Esophagus squamous epithelium (tissue), 5 donors: ENCODE results near the gene OTOS. TPM values are rescaled to one million over a fixed set of nuclear protein-coding genes. Genes with fewer than 3 reads are reported as not detected.

Source experiments
- DNase-seq: peaks from one replicate; lab custom pipeline; 2025; lab: John Stamatoyannopoulos, UW
- H3K27ac ChIP-seq, 4 donors: fragments of 200-600 bp; sonication (generic); one replicate each; pipeline ENCODE4 v1.5.1; 2016 to 2019; ENCODE audit warnings: mild to moderate bottlenecking in 1 of 4
- H3K27me3 ChIP-seq, 4 donors: fragments of 200-600 bp; sonication (generic); 1 replicate in 3 of 4; 2 replicates in 1 of 4; pipeline versions ENCODE4 v1.5.1 to v1.6.0; 2017 to 2021; ENCODE audit warnings: antibody characterized with exemption in 1 of 4
- H3K36me3 ChIP-seq, 3 donors: fragments of 200-600 bp; sonication (generic); one replicate each; pipeline ENCODE4 v1.5.1; 2016 to 2019
- H3K4me1 ChIP-seq, 3 donors: fragments of 200-600 bp; sonication (generic); one replicate each; pipeline ENCODE4 v1.5.1; 2017 to 2019
- H3K4me3 ChIP-seq, 4 donors: fragments of 200-600 bp; sonication (generic); 1 replicate in 3 of 4; 2 replicates in 1 of 4; pipeline ENCODE4 v1.5.1; 2016 to 2019; ENCODE audit warnings: mild to moderate bottlenecking in 2 of 4, moderate library complexity in 1 of 4
- H3K9me3 ChIP-seq, 3 donors: fragments of 200-600 bp; sonication (generic); one replicate each; pipeline ENCODE4 v1.5.1; 2016 to 2019
- POLR2A ChIP-seq, 4 donors: fragments of 450-650 bp; IDR thresholded peaks; one replicate each; pipeline ENCODE4 v1.6.1; 2017; ENCODE audit warnings: antibody characterized with exemption in 4 of 4, mild to moderate bottlenecking in 4 of 4, moderate library complexity in 3 of 4
- WGBS, 2 donors: methylation state at CpG; one replicate each; pipeline ENCODE4 v1.1.5; 2018; 5-methylcytosine and 5-hydroxymethylcytosine counted together
- intact Hi-C: fragments of 100-400 bp; cut with DNase I; formaldehyde crosslinking; loops from one replicate; pipeline ENCODE4 v1.15.0; 2022
- total RNA-seq, 4 donors: library from RNA; depleted of rRNA; stranded (reverse); fragments of >200 nt; gene quantifications; one replicate each; pipeline ENCODE4 v1.1.0, GENCODE V29; 2016
- TF ChIP-seq, protein P1 (sequence below), 6 experiments: fragments of 450-650 bp in 4 of 6; fragments of 200-600 bp in 2 of 6; sonication (generic) in 2 of 6; IDR thresholded peaks; one replicate each; pipeline ENCODE4 v1.5.1; 2016 to 2019; ENCODE audit warnings: antibody characterized with exemption in 6 of 6, mild to moderate bottlenecking in 4 of 6, moderate library complexity in 4 of 6
- donor health status: DM: yes; HTN: yes; CAD: no.

OTOS gene
- total RNA-seq, 4 donors from 2014 or later, result not detected

DNA sequence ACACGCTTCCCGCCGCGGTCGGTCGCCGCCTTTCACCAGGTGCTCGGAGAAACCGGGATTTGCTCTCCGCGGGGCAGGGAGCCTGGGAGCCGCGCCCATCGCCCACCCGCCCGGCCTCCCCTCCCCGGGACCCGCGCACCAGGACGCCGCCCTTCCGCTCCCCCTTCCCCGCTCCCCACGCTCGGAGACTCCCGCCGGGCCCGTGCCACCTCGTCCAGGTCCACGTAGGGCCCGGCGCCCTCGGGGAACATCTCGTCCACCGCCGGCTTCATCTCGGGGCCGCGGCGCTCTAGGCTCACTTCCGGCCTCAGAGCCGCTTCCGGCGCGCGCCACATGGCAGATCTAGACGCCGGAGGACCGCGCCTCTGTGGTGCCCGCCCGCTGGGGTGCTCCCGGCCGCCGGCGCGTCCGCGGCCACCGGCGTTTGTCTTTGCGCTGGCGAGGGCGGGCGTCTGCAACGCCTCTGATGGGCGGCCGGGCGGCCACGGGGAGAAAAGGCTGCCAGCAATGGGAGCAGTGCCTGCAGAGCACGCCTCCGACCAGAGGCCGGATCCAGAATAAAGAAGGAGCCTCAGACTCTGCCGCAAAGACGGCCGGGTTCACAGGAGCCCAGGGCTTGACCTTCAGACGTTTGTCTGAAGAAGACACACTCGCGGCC is 4.3 kb downstream of the OTOS start, which contains the start of gene COPS9:
TSS of gene COPS9 (minus strand) at position 293 of the 658 bp plus-strand sequence. CDS start at position 272, 21 bp downstream.
- WGBS, 2 donors, result 0 to 7% methylated on average over 1 to 3 of the region's 79 CpGs

DNA sequence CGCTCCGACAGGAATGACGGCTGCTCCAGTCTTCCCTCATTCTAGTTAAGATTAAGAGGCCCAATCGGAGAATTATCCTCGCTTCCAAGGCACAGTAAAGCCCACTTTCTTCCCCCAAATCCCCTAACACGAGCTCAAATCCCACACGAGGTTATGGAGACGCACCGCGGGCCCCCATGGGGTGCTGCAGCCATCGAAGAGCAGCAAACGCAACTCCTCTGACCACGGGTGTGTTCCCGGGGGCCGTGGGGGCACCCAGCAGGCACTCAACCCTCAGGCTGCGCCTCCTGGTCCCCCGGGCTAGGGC is 4.8 kb downstream of the OTOS start:
- Histone ChIP-seq H3K4me1 (peaks cover 14 to 26% (median 22%) of the 10 kb centered on the region in 3 donors), H3K27me3 (no peaks in the 10 kb centered on the region), H3K9me3 (no peaks in the 10 kb centered on the region), H3K36me3 (peaks cover 0 to 33% (median 16%) of the 10 kb centered on the region in 3 donors), H3K4me3 (peak overlapping the region; percentile 63 to 89 (median 72)), H3K27ac (peak overlapping the region; percentile 38 to 82 (median 76))
- TF ChIP-seq, protein P1, sequence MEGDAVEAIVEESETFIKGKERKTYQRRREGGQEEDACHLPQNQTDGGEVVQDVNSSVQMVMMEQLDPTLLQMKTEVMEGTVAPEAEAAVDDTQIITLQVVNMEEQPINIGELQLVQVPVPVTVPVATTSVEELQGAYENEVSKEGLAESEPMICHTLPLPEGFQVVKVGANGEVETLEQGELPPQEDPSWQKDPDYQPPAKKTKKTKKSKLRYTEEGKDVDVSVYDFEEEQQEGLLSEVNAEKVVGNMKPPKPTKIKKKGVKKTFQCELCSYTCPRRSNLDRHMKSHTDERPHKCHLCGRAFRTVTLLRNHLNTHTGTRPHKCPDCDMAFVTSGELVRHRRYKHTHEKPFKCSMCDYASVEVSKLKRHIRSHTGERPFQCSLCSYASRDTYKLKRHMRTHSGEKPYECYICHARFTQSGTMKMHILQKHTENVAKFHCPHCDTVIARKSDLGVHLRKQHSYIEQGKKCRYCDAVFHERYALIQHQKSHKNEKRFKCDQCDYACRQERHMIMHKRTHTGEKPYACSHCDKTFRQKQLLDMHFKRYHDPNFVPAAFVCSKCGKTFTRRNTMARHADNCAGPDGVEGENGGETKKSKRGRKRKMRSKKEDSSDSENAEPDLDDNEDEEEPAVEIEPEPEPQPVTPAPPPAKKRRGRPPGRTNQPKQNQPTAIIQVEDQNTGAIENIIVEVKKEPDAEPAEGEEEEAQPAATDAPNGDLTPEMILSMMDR (IDR thresholded peaks at IDR 0.05), result no peak
- no peak for TF ChIP-seq POLR2A (IDR thresholded peaks at IDR 0.05)
- 1 to 5% methylated on average over 5 to 16 of the region's 17 CpGs for WGBS, 2 donors
- DNase-seq, result no peak
- intact Hi-C loops, result no loop called here

More for the DNA sequence above, 4.3 kb downstream of the OTOS start, which contains the start of gene COPS9:
- peak within 1 kb of the TSS; percentile 38 to 82 (median 76) for H3K27ac ChIP-seq
- H3K27me3 ChIP-seq, result no peaks in the 10 kb centered on the region
- H3K4me1 ChIP-seq, result peaks cover 14 to 26% (median 22%) of the 10 kb centered on the region in 3 donors
- peaks cover 0 to 28% (median 15%) of the 10 kb centered on the region in 3 donors for H3K36me3 ChIP-seq
- intact Hi-C loops, result no loop called here
- DNase-seq, result no peak
- peak in 2 of 4 donors; percentile 51 to 55 for TF ChIP-seq POLR2A (IDR thresholded peaks at IDR 0.05)
- TF ChIP-seq, protein P1 (IDR thresholded peaks at IDR 0.05), result peak in 3 of 6 experiments; percentile 16 to 40 (median 16)
- H3K4me3 ChIP-seq, result peak within 1 kb of the TSS; percentile 63 to 89 (median 72)
- H3K9me3 ChIP-seq, result no peaks in the 10 kb centered on the region

DNA sequence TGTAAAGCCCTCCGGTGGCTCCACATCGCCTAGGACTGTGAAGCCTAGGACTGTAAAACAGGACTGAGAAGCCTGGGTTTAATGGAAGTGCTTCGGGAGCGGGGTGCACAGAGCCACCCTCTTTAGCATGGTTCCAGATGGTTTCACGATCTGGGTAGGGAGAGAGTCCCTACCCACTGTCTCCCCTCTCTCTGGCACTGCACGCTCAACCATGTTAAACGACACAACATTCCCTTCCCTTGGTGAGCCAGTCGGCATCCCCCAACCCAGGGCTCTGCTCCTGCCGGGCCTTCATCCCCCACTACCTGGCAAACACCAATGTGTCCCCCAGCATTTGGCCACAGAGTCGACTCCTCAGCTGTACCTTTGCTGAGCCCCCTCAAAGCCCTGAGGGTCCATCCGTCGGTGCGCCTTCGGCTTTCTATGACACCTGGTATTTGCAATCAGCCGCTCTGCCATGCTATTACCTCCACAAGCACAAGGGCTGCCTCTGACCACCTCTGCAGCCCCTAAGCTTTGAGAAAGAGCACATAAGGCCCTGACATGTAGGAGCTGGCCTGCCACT is 5.4 kb downstream of the OTOS start:
- H3K36me3 ChIP-seq, result peaks cover 5 to 39% (median 19%) of the 10 kb centered on the region in 3 donors
- WGBS, 2 donors, result 81 to 87% methylated on average over 13 to 15 of the region's 15 CpGs
- no peaks in the 10 kb centered on the region for H3K27me3 ChIP-seq
- H3K27ac ChIP-seq, result peak overlapping the region in 3 of 4 donors; percentile 72 to 82 (median 80)
- H3K9me3 ChIP-seq, result no peaks in the 10 kb centered on the region
- intact Hi-C loops, result no loop called here
- peaks cover 14 to 26% (median 22%) of the 10 kb centered on the region in 3 donors for H3K4me1 ChIP-seq
- H3K4me3 ChIP-seq, result peak overlapping the region; percentile 63 to 89 (median 72)
- no peak for TF ChIP-seq POLR2A (IDR thresholded peaks at IDR 0.05)
- TF ChIP-seq, protein P1 (IDR thresholded peaks at IDR 0.05), result no peak
- no peak for DNase-seq

DNA sequence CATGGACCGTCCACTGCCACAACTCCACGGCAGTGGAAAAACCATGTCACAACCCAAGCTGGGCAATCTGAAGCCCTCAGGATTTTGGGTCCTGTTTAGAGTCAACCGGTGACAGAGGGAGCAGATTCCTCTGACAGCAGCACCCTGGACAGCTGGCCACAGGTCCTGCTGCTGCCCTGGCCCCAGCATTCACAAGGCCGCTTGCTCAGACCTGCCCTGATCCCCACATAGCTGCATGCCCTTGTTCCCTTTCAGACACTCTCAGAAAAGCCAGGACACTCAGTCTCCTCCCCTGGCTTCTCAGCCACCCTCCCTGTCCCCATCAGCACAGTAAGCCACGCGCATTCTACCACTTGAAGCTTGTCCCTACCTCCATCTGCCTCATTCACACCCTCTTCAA is 6.0 kb downstream of the OTOS start:
- TF ChIP-seq POLR2A (IDR thresholded peaks at IDR 0.05), result no peak
- TF ChIP-seq, protein P1 (IDR thresholded peaks at IDR 0.05), result no peak
- Histone ChIP-seq H3K27me3 (no peaks in the 10 kb centered on the region), H3K4me3 (peak overlapping the region in 1 of 4 donors; percentile 74), H3K4me1 (peaks cover 14 to 30% (median 22%) of the 10 kb centered on the region in 3 donors), H3K9me3 (no peaks in the 10 kb centered on the region), H3K27ac (no peak overlapping the region), H3K36me3 (peaks cover 10 to 45% (median 25%) of the 10 kb centered on the region in 3 donors)
- no peak for DNase-seq
- intact Hi-C loops, result no loop called here
- WGBS, 2 donors, result 86 to 92% methylated on average over 3 to 6 of the region's 6 CpGs

DNA sequence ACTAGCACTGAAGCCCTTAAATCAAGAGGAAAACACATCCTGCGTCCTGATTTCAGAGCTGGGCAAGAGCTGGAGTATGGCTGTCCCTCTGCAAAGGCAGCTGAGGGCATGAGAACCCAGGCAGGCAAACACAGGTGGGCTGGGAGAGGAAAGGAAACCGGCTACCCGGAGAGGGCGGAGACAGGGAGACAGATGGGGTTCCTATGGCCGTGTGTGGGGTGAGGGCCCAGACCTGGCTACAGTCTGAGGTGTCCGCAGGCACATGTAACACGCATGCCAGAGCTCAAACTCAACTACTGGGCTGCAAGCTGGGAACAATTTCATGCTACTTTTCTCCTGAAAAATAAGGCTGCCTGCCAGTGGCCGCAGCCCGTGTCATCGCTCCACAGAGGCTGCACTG is 7.1 kb downstream of the OTOS start:
- no peak for TF ChIP-seq POLR2A (IDR thresholded peaks at IDR 0.05)
- TF ChIP-seq, protein P1 (IDR thresholded peaks at IDR 0.05), result no peak
- intact Hi-C loops, result no loop called here
- WGBS, 2 donors, result 80 to 86% methylated on average over 8 to 9 of the region's 10 CpGs
- Histone ChIP-seq H3K36me3 (peaks cover 13 to 55% (median 27%) of the 10 kb centered on the region in 3 donors), H3K4me1 (peaks cover 15 to 40% (median 28%) of the 10 kb centered on the region in 3 donors), H3K9me3 (no peaks in the 10 kb centered on the region), H3K4me3 (no peak overlapping the region), H3K27ac (no peak overlapping the region), H3K27me3 (no peaks in the 10 kb centered on the region)
- no peak for DNase-seq
